Caco-2 (cell line): Measurements from ENCODE around the gene NTN1. TPM values are rescaled to one million over a fixed set of nuclear protein-coding genes. Genes with fewer than 3 reads are reported as not detected.

Experiments used
- BruUV-seq: library from RNA; stranded (reverse); fragments of 400-500 nt; replicated peaks from 2 replicates; lab custom pipeline; 2021; lab: Mats Ljungman, UMichigan
- CTCF ChIA-PET: fragments of 300-600 bp; sonication (Branson Sonifier 250); formaldehyde crosslinking; loops from one replicate; lab custom pipeline; 2022; ENCODE audit warnings: antibody characterized with exemption; lab: Charles Lee
- POLR2A ChIA-PET: fragments of 300-600 bp; sonication (Branson Sonifier 250); formaldehyde crosslinking; loops from one replicate; lab custom pipeline; 2022; ENCODE audit warnings: antibody characterized with exemption; lab: Charles Lee
- DNase-seq, 2 experiments: peaks; one replicate each; pipeline versions ENCODE4 v3.0.0 to v3.0.0-alpha.2; 2020 to 2022
- H3K27me3 ChIP-seq: replicated peaks from 2 replicates; pipeline ENCODE4 v1.6.0; 2011; ENCODE audit warnings: low read length; ENCODE audit not compliant: control insufficient read depth, insufficient read depth
- H3K36me3 ChIP-seq: 2 replicates; pipeline ENCODE4 v1.5.1; 2011; ENCODE audit warnings: low read length; ENCODE audit not compliant: control insufficient read depth, insufficient read depth
- H3K4me1 ChIP-seq: fragments of 250-450 bp; sonication (Bioruptor Pico); 2 replicates; pipeline ENCODE4 v1.5.1; 2020; ENCODE audit warnings: mild to moderate bottlenecking
- H3K4me3 ChIP-seq: 2 replicates; pipeline ENCODE4 v1.5.1; 2011; ENCODE audit warnings: low read depth, mild to moderate bottlenecking, control low read depth, low read length
- H3K9me3 ChIP-seq: fragments of 250-450 bp; sonication (Bioruptor Pico); 2 replicates; pipeline ENCODE4 v1.5.1; 2020; ENCODE audit warnings: mild to moderate bottlenecking, moderate library complexity
- H3K27ac Mint-ChIP-seq: one replicate; pipeline ENCODE4 v1.8.0; 2022; ENCODE audit warnings: mixed read lengths; ENCODE audit not compliant: unreplicated experiment
- H3K27me3 Mint-ChIP-seq: one replicate; pipeline ENCODE4 v1.8.0; 2022; ENCODE audit warnings: mixed read lengths; ENCODE audit not compliant: insufficient read depth, unreplicated experiment
- H3K36me3 Mint-ChIP-seq: one replicate; pipeline ENCODE4 v1.8.0; 2022; ENCODE audit warnings: mild to moderate bottlenecking, mixed read lengths; ENCODE audit not compliant: insufficient read depth, unreplicated experiment
- H3K4me1 Mint-ChIP-seq: one replicate; pipeline ENCODE4 v1.8.0; 2022; ENCODE audit warnings: low read depth, mixed read lengths; ENCODE audit not compliant: unreplicated experiment
- H3K4me3 Mint-ChIP-seq: one replicate; pipeline ENCODE4 v1.8.0; 2022; ENCODE audit warnings: mild to moderate bottlenecking, moderate library complexity, mixed read lengths; ENCODE audit not compliant: unreplicated experiment
- H3K9me3 Mint-ChIP-seq: one replicate; pipeline ENCODE4 v1.8.0; 2022; ENCODE audit warnings: mixed read lengths; ENCODE audit not compliant: unreplicated experiment
- intact Hi-C: fragments of 100-400 bp; cut with micrococcal nuclease; formaldehyde crosslinking; loops from one replicate; pipeline ENCODE4 v1.10.0; 2022; ENCODE audit not compliant: unreplicated experiment
- total RNA-seq: library from RNA; stranded (reverse); gene quantifications from 2 replicates; pipeline ENCODE4 v1.2.3, GENCODE V29; 2022
- TF ChIP-seq, protein P1 (sequence below), 2 experiments: fragments of 200-600 bp in 1 of 2; IDR thresholded peaks; 1 replicate in 1 of 2; 2 replicates in 1 of 2; pipeline versions ENCODE4 v1.5.1 to v1.8.0; 2011 to 2022; ENCODE audit warnings: antibody characterized with exemption in 1 of 2, control low read depth in 1 of 2, inconsistent platforms in 1 of 2, low read depth in 1 of 2, low read length in 1 of 2, mild to moderate bottlenecking in 1 of 2, moderate library complexity in 1 of 2; ENCODE audit not compliant: insufficient read depth in 1 of 2, severe bottlenecking in 1 of 2, unreplicated experiment in 1 of 2

NTN1 gene
- total RNA-seq, 1 experiment from 2014 or later: 0.88 TPM

DNA sequence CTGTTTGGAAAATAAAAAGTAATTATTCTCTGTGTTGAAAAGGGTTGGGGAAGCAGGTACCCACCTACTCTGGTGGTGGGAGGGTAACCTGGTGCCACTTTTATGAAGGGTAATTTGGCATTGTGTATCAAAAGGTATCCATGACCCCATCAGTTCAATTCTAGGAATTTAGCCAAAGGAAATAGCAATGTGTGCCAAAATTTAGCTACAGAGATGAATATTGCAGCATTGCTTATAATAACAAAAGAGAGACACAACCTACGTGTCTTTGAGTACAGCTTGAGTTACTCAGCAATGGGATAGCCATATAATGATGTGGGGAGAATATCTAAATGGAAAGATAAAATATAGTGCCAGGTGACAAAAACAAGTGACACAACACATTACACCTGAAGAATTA is 170.7 kb downstream of the NTN1 start:
- ChIA-PET CTCF (no interaction called here), POLR2A (no interaction called here)
- no peaks in the 10 kb centered on the region for H3K36me3 ChIP-seq
- DNase-seq: no peak
- Mint-ChIP-seq H3K36me3 (peaks cover 6% of the 10 kb centered on the region), H3K9me3 (no peaks in the 10 kb centered on the region), H3K27me3 (no peaks in the 10 kb centered on the region), H3K4me1 (peaks cover 7% of the 10 kb centered on the region), H3K4me3 (no peak overlapping the region), H3K27ac (no peak overlapping the region)
- H3K9me3 ChIP-seq: no peaks in the 10 kb centered on the region
- H3K27me3 ChIP-seq: no peaks in the 10 kb centered on the region
- no peaks in the 10 kb centered on the region for H3K4me1 ChIP-seq
- BruUV-seq: no TSS peak
- no peak overlapping the region for H3K4me3 ChIP-seq
- TF ChIP-seq, protein P1, sequence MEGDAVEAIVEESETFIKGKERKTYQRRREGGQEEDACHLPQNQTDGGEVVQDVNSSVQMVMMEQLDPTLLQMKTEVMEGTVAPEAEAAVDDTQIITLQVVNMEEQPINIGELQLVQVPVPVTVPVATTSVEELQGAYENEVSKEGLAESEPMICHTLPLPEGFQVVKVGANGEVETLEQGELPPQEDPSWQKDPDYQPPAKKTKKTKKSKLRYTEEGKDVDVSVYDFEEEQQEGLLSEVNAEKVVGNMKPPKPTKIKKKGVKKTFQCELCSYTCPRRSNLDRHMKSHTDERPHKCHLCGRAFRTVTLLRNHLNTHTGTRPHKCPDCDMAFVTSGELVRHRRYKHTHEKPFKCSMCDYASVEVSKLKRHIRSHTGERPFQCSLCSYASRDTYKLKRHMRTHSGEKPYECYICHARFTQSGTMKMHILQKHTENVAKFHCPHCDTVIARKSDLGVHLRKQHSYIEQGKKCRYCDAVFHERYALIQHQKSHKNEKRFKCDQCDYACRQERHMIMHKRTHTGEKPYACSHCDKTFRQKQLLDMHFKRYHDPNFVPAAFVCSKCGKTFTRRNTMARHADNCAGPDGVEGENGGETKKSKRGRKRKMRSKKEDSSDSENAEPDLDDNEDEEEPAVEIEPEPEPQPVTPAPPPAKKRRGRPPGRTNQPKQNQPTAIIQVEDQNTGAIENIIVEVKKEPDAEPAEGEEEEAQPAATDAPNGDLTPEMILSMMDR (IDR thresholded peaks at IDR 0.05; ENCODE audit: insufficient read depth in 1 of 2, low read depth in 1 of 2, low read length in 1 of 2, severe bottlenecking in 1 of 2, unreplicated experiment in 1 of 2): no peak
- intact Hi-C loops: no loop called here

DNA sequence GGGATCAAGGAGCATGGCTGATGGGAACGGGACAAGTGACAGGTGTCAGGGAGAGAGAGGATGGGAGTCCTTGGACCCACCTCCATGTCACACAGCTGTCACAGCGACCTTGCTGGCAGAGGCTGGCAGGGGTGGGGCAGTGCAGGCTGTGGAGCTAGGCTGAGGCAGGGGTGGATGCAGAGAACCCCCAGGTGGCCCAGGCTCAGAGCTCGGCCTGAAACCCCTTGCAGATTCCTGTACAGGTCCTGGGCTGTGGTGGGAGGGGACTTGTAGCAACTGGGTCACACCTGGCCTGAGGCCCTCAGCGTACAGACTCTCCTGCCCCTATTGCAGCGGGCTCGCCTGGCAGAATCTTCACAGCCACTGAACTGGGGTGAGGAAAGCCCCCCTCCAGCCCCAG is 174.1 kb downstream of the NTN1 start:
- DNase-seq: no peak
- Histone ChIP-seq H3K36me3 (no peaks in the 10 kb centered on the region), H3K4me3 (no peak overlapping the region), H3K4me1 (no peaks in the 10 kb centered on the region), H3K9me3 (no peaks in the 10 kb centered on the region), H3K27me3 (no peaks in the 10 kb centered on the region)
- Mint-ChIP-seq H3K4me1 (peaks cover 7% of the 10 kb centered on the region), H3K27ac (no peak overlapping the region), H3K4me3 (no peak overlapping the region), H3K36me3 (peaks cover 6% of the 10 kb centered on the region), H3K27me3 (no peaks in the 10 kb centered on the region), H3K9me3 (no peaks in the 10 kb centered on the region)
- intact Hi-C loops: no loop called here
- CTCF ChIA-PET: no interaction called here
- TF ChIP-seq, protein P1 (IDR thresholded peaks at IDR 0.05; ENCODE audit: insufficient read depth in 1 of 2, low read depth in 1 of 2, low read length in 1 of 2, severe bottlenecking in 1 of 2, unreplicated experiment in 1 of 2): no peak
- POLR2A ChIA-PET: no interaction called here
- no TSS peak for BruUV-seq

DNA sequence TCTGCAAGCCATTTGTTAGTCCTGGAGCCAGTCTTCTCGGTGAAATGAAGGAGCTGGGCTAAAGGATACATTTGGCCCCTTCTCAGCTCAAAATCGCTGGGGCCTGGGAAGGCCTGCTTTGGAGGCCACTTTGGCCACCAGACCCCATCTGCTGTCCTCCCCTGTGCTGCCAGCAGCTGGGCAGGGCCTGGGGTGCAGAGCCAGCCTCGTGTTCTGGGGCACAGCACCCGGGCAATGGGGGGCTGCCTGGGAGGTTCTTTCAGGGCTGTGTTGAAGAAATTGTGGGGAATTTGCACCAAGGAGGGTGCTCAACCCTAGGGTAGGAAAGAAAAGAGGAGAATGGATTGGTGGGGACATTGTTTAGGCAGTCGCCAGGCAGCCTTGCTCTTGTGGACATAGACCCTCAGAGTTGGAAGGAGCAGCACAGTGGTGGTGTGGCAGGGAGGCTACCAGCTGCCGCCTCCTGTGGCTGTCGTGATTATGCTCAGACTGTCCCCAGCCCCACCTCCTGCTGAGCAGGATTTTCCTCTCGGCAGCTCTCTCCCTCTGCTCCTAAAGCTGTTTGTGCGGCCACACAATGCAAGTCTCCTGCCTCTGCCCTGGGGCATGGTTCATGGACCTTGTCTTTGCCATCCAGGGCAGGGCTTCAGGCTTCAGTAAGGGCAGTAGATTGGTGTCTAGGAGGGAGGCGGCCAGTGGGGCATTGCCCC is 174.8 kb downstream of the NTN1 start:
- Mint-ChIP-seq H3K36me3 (peaks cover 6% of the 10 kb centered on the region), H3K9me3 (no peaks in the 10 kb centered on the region), H3K4me1 (peaks cover 7% of the 10 kb centered on the region), H3K27me3 (no peaks in the 10 kb centered on the region), H3K4me3 (peak overlapping the region; percentile 42), H3K27ac (peak overlapping the region; percentile 89)
- H3K4me3 ChIP-seq: no peak overlapping the region
- no peaks in the 10 kb centered on the region for H3K36me3 ChIP-seq
- H3K27me3 ChIP-seq: no peaks in the 10 kb centered on the region
- peak; percentile 56 to 58 for DNase-seq
- intact Hi-C loops: no loop called here
- POLR2A ChIA-PET: no interaction called here
- no peaks in the 10 kb centered on the region for H3K9me3 ChIP-seq
- TF ChIP-seq, protein P1 (IDR thresholded peaks at IDR 0.05; ENCODE audit: insufficient read depth in 1 of 2, low read depth in 1 of 2, low read length in 1 of 2, severe bottlenecking in 1 of 2, unreplicated experiment in 1 of 2): no peak
- H3K4me1 ChIP-seq: no peaks in the 10 kb centered on the region
- CTCF ChIA-PET: no interaction called here
- BruUV-seq: no TSS peak
